Body of pancreas (tissue), 4 donors: ENCODE results near the gene SLC16A12.

Experiments
- CTCF ChIP-seq, 7 experiments: fragments of 450-650 bp in 4 of 7; fragments of 200-600 bp in 3 of 7; sonication (generic) in 3 of 7; IDR thresholded peaks; one replicate each; pipeline ENCODE4 v1.5.1; 2016 to 2019; ENCODE audit warnings: antibody characterized with exemption in 7 of 7
- POLR2A ChIP-seq, 3 donors: fragments of 450-650 bp; IDR thresholded peaks; one replicate each; pipeline ENCODE4 v1.6.1; 2016; ENCODE audit warnings: antibody characterized with exemption in 3 of 3, mild to moderate bottlenecking in 2 of 3

- no peak for TF ChIP-seq POLR2A (IDR thresholded peaks at IDR 0.05)
- no peak for TF ChIP-seq CTCF (IDR thresholded peaks at IDR 0.05)
These were observed 11.1 kb downstream of the SLC16A12 start for GRCh38 chr10:89524279-89524678.
